OCI-LY1 (cell line): ENCODE results near the gene POLDIP2.
"Not testable (repeated sequence)": the region's sequence is repeated elsewhere in the genome, so short reads cannot be mapped to it uniquely, and the experiment has no call there.

Experiments
- H2AFZ ChIP-seq: fragments of 200-600 bp; sonication (generic), shearing (Covaris generic); 2 replicates; pipeline ENCODE4 v1.6.0; 2014; ENCODE audit warnings: antibody characterized with exemption, mild to moderate bottlenecking, low read length
- H3F3A ChIP-seq: fragments of 200-600 bp; sonication (generic), shearing (Covaris generic); 2 replicates; pipeline ENCODE4 v1.6.0; 2014; ENCODE audit warnings: mild to moderate bottlenecking, antibody characterized with exemption, low read length, moderate library complexity; ENCODE audit not compliant: insufficient read depth
- H3K27ac ChIP-seq: fragments of 200-600 bp; sonication (generic); 2 replicates; pipeline ENCODE4 v1.5.1; 2014; ENCODE audit warnings: low read length, mixed run types, mild to moderate bottlenecking, low read depth; ENCODE audit not compliant: poor library complexity, severe bottlenecking
- H3K27me3 ChIP-seq: fragments of 200-600 bp; sonication (generic); 2 replicates; pipeline ENCODE4 v1.6.0; 2014; ENCODE audit warnings: antibody characterized with exemption, mild to moderate bottlenecking, low read length, moderate library complexity; ENCODE audit not compliant: insufficient read depth
- H3K36me3 ChIP-seq: fragments of 200-600 bp; sonication (generic); 2 replicates; pipeline ENCODE4 v1.6.1; 2014; ENCODE audit warnings: mild to moderate bottlenecking, antibody characterized with exemption, low read length, moderate library complexity, mixed read lengths; ENCODE audit not compliant: insufficient read depth
- H3K4me1 ChIP-seq: fragments of 200-600 bp; sonication (generic); 2 replicates; pipeline ENCODE4 v1.5.1; 2014; ENCODE audit warnings: mild to moderate bottlenecking, low read length, moderate library complexity; ENCODE audit not compliant: insufficient read depth, severe bottlenecking
- H3K4me2 ChIP-seq: fragments of 200-600 bp; sonication (generic), shearing (Covaris generic); 2 replicates; pipeline ENCODE4 v1.6.1; 2014; ENCODE audit warnings: low read length
- H3K4me3 ChIP-seq: fragments of 200-600 bp; sonication (generic); 2 replicates; pipeline ENCODE4 v1.5.1; 2014; ENCODE audit warnings: low read length, low read depth, mild to moderate bottlenecking, mixed read lengths; ENCODE audit not compliant: poor library complexity, severe bottlenecking
- H3K79me2 ChIP-seq: fragments of 200-600 bp; shearing (Covaris generic); 2 replicates; pipeline ENCODE4 v1.6.1; 2016; ENCODE audit warnings: mixed run types, low read length, mixed read lengths; ENCODE audit not compliant: insufficient read depth
- H3K9ac ChIP-seq: fragments of 200-600 bp; sonication (generic), shearing (Covaris generic); 2 replicates; pipeline ENCODE4 v1.6.1; 2014; ENCODE audit warnings: mild to moderate bottlenecking, low read length, mixed read lengths
- H3K9me2 ChIP-seq: fragments of 200-600 bp; sonication (generic), shearing (Covaris generic); 2 replicates; pipeline ENCODE4 v1.6.1; 2014; ENCODE audit warnings: low read depth, mild to moderate bottlenecking, low read length, mixed read lengths
- H3K9me3 ChIP-seq: fragments of 200-600 bp; shearing (Covaris generic); 2 replicates; pipeline ENCODE4 v1.6.1; 2014; ENCODE audit warnings: low read length, mixed read lengths
- H4K20me1 ChIP-seq: fragments of 200-600 bp; sonication (generic), shearing (Covaris generic); 2 replicates; pipeline ENCODE4 v1.6.0; 2016; ENCODE audit warnings: mild to moderate bottlenecking, low read length; ENCODE audit not compliant: insufficient read depth
- EZH2 ChIP-seq: fragments of 200-600 bp; sonication (generic), shearing (Covaris generic); IDR thresholded peaks from 2 replicates; pipeline ENCODE4 v1.8.0; 2017; ENCODE audit warnings: borderline replicate concordance, mixed run types, mild to moderate bottlenecking, antibody characterized with exemption, low read length, moderate library complexity, mixed read lengths
- TF ChIP-seq, protein P1 (sequence below): fragments of 200-600 bp; sonication (generic), shearing (Covaris generic); IDR thresholded peaks from 2 replicates; pipeline ENCODE4 v1.5.1; 2017; ENCODE audit warnings: mild to moderate bottlenecking, antibody characterized with exemption, low read length, moderate library complexity, mixed read lengths

POLDIP2 gene

GRCh38 chr17:28339431-28339830, 17.9 kb downstream of the POLDIP2 start:
- no peaks in the 10 kb centered on the region for H3K27me3 ChIP-seq
- no peaks in the 10 kb centered on the region for H3K79me2 ChIP-seq
- H3K27ac ChIP-seq = no peak overlapping the region
- no peak overlapping the region for H2AFZ ChIP-seq
- no peaks in the 10 kb centered on the region for H3F3A ChIP-seq
- no peak overlapping the region for H3K9ac ChIP-seq
- TF ChIP-seq, protein P1, sequence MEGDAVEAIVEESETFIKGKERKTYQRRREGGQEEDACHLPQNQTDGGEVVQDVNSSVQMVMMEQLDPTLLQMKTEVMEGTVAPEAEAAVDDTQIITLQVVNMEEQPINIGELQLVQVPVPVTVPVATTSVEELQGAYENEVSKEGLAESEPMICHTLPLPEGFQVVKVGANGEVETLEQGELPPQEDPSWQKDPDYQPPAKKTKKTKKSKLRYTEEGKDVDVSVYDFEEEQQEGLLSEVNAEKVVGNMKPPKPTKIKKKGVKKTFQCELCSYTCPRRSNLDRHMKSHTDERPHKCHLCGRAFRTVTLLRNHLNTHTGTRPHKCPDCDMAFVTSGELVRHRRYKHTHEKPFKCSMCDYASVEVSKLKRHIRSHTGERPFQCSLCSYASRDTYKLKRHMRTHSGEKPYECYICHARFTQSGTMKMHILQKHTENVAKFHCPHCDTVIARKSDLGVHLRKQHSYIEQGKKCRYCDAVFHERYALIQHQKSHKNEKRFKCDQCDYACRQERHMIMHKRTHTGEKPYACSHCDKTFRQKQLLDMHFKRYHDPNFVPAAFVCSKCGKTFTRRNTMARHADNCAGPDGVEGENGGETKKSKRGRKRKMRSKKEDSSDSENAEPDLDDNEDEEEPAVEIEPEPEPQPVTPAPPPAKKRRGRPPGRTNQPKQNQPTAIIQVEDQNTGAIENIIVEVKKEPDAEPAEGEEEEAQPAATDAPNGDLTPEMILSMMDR = no peak
- peaks cover 23% of the 10 kb centered on the region for H3K36me3 ChIP-seq
- no peak overlapping the region for H3K4me3 ChIP-seq
- peaks cover 25% of the 10 kb centered on the region for H3K4me1 ChIP-seq
- H3K9me2 ChIP-seq = no peaks in the 10 kb centered on the region
- no peaks in the 10 kb centered on the region for H3K9me3 ChIP-seq
- H4K20me1 ChIP-seq = no peaks in the 10 kb centered on the region
- H3K4me2 ChIP-seq = no peak overlapping the region

DNA sequence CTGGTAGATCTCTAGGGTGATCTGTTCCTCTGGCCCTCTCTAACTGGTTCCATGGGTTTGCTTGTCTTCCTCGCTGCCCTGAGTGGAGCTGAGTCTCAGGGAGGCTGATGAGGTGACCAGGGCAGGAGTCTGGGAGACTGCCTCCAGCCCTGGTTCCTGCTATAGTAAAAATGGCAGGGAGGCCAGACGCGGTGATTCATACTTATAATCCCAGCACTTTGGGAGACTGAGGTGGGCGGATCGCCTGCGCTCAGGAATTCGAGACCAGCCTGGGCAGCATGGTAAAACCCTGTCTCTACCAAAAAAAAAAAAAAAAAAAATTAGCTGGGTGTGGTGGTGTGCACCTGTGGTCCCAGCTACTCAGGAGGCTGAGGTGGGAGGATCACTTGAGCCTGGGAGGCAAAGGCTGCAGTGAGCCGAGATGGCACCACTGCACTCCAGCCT, 18.5 kb downstream of the POLDIP2 start:
- not testable (repeated sequence) for H2AFZ ChIP-seq, H3K4me3 ChIP-seq, H3K9me3 ChIP-seq, H3K9ac ChIP-seq, H4K20me1 ChIP-seq, H3K27me3 ChIP-seq, H3K27ac ChIP-seq, H3K9me2 ChIP-seq, H3F3A ChIP-seq, H3K79me2 ChIP-seq, H3K4me2 ChIP-seq
- H3K36me3 ChIP-seq = peaks cover 20% of the 10 kb centered on the region; the same call in 1 of the 2 replicates
- H3K4me1 ChIP-seq = peaks cover 25% of the 10 kb centered on the region

- Histone ChIP-seq H3K27me3 (no peaks in the 10 kb centered on the region), H3K4me1 (peaks cover 26% of the 10 kb centered on the region), H3K4me2 (no peak overlapping the region), H3K79me2 (no peaks in the 10 kb centered on the region), H2AFZ (no peak overlapping the region), H4K20me1 (no peaks in the 10 kb centered on the region), H3K36me3 (peaks cover 20% of the 10 kb centered on the region; the same call in 1 of the 2 replicates), H3K9ac (no peak overlapping the region), H3F3A (no peaks in the 10 kb centered on the region), H3K9me3 (no peaks in the 10 kb centered on the region), H3K27ac (no peak overlapping the region), H3K4me3 (no peak overlapping the region), H3K9me2 (no peaks in the 10 kb centered on the region)
- no peak for TF ChIP-seq EZH2
- TF ChIP-seq, protein P1 = no peak; the same call in 1 of the 2 replicates
These were observed 19.1 kb downstream of the POLDIP2 start for GRCh38 chr17:28338056-28338768.
